Measurements from ENCODE around the gene HGS. TPM values are rescaled to one million over a fixed set of nuclear protein-coding genes. Genes with fewer than 3 reads are reported as not detected.

The HGS gene
- total and polyA plus RNA-seq, 2 of the 13 experiments (the other 11 are each of a cell fraction or from before 2014, with no cell fraction given) = 73.3 to 78.1 TPM

DNA sequence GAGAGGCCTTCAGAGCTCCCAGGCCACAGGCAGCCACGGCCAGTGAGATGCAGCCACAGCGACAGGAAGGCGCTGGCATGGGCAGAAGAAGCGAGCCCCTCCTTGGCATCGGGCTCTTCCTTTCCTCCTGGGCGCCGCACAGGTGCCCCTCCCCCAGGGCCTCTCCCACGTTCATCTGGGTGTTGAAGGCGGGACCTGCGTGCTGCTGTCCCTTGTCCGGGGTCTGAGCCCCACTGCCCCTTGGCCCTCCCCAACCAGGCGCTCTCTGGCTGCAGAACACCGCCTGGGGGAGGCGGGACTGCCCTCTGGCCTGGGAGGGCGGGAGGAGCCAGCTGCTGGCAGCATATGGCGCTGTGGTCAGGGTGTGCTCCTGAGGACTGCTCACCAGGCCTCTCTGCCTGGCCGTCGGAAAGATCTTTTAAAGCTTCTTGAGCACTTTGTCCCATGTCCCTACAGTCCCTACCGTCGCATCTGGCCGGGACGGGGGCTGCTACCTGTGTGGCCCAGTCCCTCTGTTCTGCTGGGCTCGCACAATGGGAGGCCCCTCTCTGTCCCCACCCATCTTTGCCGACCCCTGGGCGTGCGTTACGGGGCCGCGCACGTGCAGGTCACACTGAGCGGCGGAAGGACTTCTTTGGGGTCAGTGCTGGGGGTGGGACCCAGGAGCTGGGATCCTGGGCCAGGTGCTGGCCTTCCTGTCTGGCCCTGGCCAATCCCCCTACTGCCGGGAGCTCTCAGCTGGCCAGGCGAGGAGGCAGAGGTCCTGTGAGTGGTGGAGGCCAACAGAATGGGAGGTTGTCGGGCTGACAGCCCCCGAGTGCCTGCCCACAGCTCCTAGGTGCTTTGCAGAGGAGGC lies 30.0 kb downstream of the HGS start (continued):
- TF ChIP-seq, protein P1, sequence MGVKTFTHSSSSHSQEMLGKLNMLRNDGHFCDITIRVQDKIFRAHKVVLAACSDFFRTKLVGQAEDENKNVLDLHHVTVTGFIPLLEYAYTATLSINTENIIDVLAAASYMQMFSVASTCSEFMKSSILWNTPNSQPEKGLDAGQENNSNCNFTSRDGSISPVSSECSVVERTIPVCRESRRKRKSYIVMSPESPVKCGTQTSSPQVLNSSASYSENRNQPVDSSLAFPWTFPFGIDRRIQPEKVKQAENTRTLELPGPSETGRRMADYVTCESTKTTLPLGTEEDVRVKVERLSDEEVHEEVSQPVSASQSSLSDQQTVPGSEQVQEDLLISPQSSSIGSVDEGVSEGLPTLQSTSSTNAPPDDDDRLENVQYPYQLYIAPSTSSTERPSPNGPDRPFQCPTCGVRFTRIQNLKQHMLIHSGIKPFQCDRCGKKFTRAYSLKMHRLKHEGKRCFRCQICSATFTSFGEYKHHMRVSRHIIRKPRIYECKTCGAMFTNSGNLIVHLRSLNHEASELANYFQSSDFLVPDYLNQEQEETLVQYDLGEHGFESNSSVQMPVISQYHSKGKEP (CRISPR knock-in tag; IDR thresholded peaks at IDR 0.05) = no peak
- TF ChIP-seq, protein P2, sequence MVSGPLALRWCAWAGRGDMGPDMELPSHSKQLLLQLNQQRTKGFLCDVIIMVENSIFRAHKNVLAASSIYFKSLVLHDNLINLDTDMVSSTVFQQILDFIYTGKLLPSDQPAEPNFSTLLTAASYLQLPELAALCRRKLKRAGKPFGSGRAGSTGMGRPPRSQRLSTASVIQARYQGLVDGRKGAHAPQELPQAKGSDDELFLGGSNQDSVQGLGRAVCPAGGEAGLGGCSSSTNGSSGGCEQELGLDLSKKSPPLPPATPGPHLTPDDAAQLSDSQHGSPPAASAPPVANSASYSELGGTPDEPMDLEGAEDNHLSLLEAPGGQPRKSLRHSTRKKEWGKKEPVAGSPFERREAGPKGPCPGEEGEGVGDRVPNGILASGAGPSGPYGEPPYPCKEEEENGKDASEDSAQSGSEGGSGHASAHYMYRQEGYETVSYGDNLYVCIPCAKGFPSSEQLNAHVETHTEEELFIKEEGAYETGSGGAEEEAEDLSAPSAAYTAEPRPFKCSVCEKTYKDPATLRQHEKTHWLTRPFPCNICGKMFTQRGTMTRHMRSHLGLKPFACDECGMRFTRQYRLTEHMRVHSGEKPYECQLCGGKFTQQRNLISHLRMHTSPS (CRISPR knock-in tag; IDR thresholded peaks at IDR 0.05; ENCODE audit: low read depth) = peak; percentile 92
- TF ChIP-seq THRA (CRISPR knock-in tag; IDR thresholded peaks at IDR 0.05; ENCODE audit: borderline replicate concordance) (no peak; the same call in 1 of the 2 replicates), NFRKB (IDR thresholded peaks at IDR 0.05) (no peak), PHF20 (CRISPR knock-in tag; IDR thresholded peaks at IDR 0.05) (no peak; the same call in 1 of the 2 replicates), NONO (IDR thresholded peaks at IDR 0.05) (no peak), NONO (CRISPR knock-in tag; conservative IDR thresholded peaks at IDR 0.05) (peak; percentile 98), AFF4 (CRISPR knock-in tag; IDR thresholded peaks at IDR 0.05) (peak; percentile 56; the same call in 1 of the 2 replicates), TAF1 (CRISPR knock-in tag; IDR thresholded peaks at IDR 0.05) (peak; percentile 86), ZNF3 (CRISPR knock-in tag; IDR thresholded peaks at IDR 0.05) (no peak), MAF1 (CRISPR knock-in tag; IDR thresholded peaks at IDR 0.05; ENCODE audit: borderline replicate concordance) (peak; percentile 81; the same call in 1 of the 2 replicates)
- TF ChIP-seq, protein P3, sequence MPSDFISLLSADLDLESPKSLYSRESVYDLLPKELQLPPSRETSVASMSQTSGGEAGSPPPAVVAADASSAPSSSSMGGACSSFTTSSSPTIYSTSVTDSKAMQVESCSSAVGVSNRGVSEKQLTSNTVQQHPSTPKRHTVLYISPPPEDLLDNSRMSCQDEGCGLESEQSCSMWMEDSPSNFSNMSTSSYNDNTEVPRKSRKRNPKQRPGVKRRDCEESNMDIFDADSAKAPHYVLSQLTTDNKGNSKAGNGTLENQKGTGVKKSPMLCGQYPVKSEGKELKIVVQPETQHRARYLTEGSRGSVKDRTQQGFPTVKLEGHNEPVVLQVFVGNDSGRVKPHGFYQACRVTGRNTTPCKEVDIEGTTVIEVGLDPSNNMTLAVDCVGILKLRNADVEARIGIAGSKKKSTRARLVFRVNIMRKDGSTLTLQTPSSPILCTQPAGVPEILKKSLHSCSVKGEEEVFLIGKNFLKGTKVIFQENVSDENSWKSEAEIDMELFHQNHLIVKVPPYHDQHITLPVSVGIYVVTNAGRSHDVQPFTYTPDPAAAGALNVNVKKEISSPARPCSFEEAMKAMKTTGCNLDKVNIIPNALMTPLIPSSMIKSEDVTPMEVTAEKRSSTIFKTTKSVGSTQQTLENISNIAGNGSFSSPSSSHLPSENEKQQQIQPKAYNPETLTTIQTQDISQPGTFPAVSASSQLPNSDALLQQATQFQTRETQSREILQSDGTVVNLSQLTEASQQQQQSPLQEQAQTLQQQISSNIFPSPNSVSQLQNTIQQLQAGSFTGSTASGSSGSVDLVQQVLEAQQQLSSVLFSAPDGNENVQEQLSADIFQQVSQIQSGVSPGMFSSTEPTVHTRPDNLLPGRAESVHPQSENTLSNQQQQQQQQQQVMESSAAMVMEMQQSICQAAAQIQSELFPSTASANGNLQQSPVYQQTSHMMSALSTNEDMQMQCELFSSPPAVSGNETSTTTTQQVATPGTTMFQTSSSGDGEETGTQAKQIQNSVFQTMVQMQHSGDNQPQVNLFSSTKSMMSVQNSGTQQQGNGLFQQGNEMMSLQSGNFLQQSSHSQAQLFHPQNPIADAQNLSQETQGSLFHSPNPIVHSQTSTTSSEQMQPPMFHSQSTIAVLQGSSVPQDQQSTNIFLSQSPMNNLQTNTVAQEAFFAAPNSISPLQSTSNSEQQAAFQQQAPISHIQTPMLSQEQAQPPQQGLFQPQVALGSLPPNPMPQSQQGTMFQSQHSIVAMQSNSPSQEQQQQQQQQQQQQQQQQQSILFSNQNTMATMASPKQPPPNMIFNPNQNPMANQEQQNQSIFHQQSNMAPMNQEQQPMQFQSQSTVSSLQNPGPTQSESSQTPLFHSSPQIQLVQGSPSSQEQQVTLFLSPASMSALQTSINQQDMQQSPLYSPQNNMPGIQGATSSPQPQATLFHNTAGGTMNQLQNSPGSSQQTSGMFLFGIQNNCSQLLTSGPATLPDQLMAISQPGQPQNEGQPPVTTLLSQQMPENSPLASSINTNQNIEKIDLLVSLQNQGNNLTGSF (CRISPR knock-in tag; IDR thresholded peaks at IDR 0.05) = peak; percentile 78; the same call in 1 of the 2 replicates
- TF ChIP-seq, protein P4, sequence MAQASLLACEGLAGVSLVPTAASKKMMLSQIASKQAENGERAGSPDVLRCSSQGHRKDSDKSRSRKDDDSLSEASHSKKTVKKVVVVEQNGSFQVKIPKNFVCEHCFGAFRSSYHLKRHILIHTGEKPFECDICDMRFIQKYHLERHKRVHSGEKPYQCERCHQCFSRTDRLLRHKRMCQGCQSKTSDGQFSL (CRISPR knock-in tag; IDR thresholded peaks at IDR 0.05) = no peak
